Fibroblast of skin of right biceps (primary cell): Measurements from ENCODE around the gene PACSIN2.
A peak's percentile ranks its signal among the peaks of the same experiment; 100 is the strongest.

Experiments
- DNase-seq: peaks from one replicate; pipeline ENCODE4 v3.0.0-alpha.2; 2013

PACSIN2 gene

DNA sequence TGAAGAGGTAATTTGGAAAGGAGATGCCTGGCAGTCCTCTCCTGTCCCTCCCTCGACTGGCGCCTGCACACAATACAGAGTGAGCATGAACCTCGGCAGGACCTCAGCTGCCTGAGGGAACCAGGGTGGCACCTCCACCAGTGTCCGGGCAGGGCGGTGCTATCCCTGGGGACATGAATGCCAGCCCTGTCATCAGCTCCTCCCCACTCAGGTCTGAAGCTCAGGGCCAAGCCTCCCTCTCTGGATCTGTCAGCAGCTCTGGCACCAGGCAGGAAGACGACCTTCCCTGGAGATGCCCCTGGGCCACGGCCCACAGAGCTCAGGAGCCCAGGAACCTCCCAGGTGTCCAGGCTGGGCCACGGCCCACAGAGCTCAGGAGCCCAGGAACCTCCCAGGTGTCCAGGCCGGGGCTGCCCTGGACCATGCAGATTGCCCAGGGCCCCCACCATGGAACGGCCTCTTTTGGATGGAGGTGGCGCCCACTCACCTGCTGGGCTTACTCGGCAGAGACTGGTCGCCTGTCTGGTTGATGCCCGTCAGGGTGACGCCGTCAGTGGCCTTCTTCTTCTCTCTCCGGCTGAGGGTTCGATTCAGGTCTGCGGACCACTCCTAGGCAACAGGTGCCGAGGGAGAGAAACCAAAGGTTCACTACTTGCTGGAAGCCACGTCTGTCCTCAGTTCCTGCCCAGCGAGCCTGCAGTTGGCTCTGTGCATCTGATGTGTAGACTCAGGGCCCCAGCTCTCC is 136.2 kb downstream of the PACSIN2 start:
- DNase-seq = no peak

DNA sequence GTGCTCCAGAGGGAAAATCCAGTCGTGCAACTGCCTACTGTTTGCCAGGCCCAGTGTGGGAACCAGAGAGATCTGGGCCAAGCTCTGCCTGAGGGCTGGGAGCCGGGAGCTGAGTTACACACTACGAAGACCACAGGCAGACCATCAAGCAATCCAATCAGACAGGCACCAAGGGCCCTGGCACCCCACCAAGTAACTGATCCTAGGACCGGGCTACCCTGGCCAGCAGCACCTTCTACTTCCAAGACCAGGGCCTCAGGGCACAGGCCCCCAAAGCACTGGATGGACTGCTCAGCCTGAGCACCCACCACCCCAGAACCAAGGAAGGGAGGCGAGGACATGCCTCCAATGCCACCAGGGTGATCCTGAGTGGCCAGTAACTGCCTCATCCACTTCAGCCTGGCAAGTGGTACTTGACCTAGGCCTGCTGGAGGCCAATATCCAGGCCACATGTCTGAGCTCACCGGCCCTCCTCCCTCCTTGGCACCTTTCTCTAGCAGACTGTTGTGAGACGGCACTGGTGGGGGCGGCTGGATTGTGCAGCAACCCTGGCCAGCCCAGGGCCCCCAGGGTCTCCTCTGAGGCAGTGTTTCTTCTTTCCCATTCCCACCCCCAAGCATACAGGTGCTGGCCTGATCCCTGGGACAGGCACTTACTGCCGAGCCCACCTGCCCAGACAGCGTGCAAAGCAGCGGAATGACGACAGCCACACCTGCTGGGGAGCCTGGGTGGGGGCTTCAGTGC is 137.2 kb downstream of the PACSIN2 start:
- DNase-seq = no peak

DNA sequence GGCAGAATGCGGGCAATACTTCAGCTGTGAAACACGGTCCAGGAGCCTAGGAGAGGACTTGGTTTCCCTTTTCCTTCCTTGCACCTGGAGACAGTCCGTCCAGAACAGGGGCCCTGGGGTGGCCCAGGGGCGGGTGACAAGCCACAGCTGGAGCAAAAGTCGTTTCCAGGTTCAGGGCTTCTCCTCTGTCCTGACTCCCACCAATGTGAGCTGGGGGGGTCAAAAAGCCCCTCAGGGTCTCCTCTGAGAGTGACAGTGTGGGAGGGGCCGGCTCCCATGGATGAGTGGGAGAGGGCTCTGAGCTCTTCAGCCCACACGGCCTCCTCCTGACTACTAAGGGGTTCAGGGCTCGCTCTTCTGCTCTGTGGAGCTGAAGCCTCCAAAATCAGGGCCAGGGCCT is 137.8 kb downstream of the PACSIN2 start:
- DNase-seq = no peak

DNA sequence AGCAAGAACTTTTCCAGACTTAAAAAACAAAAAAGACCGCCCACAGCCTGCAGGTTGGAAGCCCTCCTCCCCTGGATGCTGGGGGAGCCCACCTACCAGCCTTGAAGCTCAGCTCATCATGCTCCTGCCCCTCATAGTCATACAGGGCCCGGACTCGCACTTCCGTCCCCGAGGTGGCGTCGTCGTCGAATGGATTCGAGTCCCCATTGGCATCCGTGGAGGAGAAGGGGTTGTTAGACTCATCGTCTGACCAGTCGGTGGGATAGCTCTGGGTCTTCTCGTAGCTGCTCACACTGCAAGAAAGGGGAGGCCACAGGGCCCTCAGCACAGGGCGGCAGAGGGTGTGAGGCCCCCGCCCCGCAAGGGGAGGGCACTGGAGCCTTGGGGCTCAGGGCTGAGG is 138.9 kb downstream of the PACSIN2 start:
- DNase-seq = no peak

DNA sequence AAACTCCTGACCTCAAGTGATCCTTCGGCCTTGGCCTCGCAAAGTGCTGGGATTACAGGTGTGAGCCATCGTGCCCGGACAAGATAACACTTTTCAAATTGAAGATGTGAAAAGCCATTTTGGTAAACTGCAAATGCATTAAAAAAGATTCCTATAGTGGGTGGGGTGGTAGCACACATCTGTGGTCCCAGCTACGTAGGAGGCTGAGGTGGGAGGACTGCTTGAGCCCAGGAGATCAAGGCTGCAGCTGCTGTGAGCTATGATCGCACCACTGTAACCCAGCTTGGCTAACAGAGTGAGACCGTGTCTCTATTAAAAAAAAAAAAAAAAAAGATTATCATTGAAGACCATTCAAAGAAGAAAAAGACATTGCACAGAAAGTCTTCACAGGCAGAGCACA is 140.9 kb downstream of the PACSIN2 start:
- no peak for DNase-seq

DNA sequence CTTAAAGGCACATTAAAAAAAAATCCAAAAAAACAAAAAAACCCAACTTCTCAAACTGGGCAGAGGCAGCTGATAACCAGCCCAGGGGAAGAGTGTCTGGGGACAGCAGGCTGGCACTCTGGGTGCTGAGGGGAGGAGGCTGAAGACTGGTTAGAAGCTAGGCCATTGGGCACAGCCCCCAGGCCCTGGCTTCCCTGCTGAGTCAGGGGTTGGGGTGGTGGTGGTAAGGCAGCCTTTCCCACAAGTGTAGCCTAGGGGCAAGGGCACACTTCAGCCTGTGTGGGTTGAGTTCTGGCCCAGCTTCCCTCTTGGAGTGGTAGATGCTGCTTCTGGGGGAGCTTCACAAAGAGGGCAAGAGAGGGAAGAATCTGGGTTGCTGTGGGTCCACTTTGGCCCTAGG is 141.6 kb downstream of the PACSIN2 start:
- DNase-seq = no peak

DNA sequence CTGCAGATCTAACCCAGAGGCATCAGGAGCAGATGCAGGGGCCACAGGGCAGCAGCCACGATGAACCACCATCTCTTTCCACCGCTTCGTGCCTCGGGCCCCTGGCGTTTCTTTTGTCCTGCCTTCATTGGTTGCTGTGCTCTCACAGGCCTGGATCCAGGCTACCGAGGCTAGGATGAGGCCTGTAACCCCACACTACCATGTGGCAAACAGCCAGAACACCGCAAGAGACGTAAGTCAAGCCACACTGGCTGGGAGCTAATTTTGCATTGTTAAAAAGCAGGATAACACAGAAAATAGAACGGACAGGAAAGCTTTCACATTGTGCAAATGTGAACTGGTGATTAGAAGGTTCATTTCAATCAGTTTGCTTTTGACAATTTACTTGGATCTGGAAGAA is 142.1 kb downstream of the PACSIN2 start:
- no peak for DNase-seq

DNA sequence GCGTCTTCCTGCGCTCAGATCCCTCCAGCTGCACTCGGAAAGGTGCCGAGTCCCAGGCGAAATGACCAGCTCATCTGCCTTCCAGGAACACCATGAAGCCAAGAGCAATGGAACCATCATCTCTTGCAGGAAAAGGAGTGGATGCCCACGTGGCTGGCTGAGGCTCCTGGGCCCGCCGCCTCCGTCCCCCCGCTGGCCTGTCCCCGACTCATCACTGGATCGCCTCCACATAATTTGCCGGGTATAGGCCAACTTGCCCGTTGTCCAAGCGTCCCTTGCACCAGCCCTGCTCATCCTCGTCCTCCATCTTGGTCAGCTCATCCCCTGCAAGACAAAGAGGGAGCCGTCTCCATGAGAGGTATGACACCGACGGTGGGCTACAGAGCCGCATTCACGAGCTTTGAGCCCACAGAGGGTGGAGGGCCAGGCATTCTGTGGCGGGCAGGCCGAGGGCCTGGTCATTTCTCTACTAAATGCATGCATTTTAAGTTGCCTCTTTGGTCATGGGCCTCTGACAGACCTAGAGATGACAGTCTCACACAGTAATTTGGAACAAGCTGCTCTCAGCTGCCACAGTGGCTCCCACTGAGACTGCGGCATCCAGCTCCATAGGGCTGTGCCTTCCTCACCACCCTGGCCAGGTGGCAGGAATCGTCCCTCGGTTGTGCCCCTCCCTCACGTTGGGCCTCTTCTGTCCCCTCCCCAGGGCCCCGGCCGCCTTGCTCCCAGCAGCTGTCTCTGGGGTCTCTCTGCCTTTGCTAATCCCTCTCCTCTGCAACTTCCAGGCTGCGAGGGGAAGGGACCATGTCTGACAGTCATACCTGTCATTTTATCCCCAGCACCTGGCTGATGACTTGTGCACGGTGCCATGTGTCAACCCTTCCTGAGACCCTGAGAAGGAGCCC is 143.6 kb downstream of the PACSIN2 start:
- no peak for DNase-seq

DNA sequence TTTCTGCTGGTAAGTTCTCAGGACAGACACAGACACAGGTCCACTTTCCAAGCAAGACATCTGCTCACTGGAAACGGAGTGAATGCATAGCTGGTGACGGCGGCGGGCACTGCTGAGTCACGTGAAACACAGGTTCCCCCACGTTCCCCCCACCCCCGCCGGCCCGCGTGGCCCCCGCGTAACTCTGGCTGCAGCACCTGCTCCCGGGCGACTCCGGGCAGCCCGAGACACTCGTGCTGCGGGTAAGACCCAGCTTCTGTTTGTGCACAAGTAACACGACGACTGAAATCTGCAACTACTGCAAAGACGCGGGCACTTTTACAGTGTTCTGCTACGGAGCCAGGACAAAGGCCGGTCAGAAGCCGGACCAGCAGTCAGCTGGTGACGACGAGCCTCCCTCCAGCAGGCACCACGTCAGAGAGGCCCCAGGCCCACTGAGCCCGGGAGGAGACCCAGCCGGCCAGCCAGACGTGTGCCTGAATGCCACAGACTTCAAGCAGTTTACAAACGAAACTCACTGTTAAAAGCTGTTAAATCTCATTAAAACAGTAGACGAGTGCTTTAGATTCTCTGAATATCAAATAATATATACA is 145.0 kb downstream of the PACSIN2 start:
- DNase-seq = no peak

DNA sequence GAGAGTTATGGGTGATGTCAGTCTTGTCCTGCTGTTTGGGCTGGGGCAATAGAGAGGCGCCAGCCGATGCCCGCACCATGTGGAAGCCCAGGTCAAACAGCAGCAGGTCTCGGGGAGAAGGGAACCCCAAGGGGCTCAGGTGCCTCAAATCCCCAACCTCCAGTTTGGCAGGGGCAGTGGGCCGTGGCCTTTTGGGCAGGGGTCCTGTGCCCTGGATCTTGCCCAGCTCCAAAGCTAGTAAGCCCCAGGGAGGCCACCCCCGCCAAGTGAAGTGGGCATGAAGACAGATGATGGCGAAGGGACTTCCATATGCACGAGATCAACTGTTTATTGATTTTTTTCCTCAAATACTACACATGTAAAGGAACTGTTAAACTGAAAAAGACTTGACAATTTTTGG is 145.5 kb downstream of the PACSIN2 start:
- DNase-seq = no peak

DNA sequence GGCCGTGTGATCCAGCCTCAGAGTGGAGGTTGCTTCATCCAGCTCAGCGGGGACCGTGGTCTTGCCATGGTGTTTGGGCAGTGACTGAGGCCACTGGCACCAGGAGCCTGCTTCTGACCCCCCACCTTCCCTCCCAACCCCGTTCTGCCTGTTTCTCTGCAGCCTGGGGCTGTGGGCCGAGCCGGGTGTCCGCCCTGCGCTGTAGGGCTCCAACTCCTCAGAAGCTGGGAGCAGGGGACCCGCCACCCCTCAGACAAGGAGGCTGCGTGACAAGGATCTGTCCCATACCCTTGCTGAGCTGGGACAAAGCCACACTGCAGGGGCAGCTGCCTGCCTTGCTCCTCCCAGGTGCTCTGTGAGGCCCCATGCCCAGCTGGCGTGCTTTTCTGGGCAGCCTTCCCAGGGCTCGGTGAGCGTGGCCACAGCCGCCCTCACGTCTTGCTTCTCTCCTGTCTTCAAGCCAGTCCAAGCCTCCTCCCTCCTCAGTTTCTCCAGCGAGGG is 146.1 kb downstream of the PACSIN2 start:
- no peak for DNase-seq

DNA sequence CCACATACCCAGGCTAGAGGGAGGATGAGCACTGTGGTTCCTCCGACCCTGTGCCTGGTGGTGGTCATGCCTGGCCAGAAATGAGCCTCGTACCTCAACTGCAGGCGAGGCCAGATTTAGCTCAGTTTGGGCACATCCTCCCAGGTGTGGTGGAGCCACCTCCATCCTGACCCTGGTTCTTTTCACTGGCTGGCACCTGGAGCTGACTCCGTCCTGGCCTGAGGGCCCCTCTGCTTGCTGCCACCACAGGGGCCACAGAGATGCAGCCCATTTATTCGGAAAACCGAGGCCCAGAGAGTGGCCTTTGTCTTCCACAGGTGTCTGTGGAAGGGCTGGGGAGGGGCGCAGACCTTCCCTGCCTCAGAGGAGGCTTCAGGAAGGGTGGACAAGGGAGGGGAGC is 148.8 kb downstream of the PACSIN2 start:
- no peak for DNase-seq

DNA sequence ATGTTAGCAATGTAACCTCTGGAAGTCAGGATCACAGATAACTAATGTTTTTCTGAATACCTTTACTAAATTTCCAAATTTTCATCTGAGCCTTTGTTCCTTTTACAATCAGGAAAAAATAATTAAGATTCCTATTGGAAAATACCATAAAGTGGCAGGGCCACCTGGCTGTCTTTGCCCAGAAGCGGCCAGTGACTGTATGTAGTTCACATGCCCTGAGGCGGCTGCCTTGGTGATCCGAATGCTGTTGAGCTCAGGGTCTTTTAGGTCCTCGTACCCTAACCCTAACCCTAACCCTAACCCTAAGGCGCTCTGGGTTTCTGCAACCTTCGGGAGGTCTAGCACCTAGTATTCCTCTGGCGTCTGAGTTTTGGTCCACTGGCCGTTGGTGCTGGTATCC is 149.4 kb downstream of the PACSIN2 start:
- DNase-seq = no peak

DNA sequence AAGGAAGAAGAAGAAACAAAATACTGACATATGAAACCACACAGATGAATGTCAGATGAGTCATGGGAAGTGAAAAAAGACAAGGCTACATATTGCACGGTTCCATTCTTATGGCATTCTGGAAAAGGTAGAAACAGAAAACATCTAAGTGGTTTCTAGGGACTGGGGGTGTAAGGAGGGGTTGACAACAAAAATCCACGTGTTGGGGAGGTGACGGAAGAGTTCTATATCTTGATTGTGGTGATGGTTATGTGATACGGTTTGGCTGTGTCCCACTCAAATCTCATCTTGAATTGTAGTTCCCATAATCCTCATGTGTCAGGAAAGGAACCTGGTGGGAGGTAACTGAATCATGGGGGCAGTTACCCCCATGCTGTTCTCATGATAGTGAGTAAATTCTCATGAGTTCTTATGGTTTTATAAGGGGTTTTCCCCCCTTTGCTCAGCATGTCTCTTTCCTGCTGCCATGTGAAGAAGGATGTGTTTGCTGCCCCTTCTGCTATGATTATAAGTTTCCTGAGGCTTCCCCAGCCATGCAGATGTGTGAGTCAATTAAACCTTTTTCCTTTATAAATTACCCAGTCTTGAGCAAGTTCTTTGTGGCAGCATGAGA is 151.5 kb downstream of the PACSIN2 start:
- peak; percentile 93 for DNase-seq

DNA sequence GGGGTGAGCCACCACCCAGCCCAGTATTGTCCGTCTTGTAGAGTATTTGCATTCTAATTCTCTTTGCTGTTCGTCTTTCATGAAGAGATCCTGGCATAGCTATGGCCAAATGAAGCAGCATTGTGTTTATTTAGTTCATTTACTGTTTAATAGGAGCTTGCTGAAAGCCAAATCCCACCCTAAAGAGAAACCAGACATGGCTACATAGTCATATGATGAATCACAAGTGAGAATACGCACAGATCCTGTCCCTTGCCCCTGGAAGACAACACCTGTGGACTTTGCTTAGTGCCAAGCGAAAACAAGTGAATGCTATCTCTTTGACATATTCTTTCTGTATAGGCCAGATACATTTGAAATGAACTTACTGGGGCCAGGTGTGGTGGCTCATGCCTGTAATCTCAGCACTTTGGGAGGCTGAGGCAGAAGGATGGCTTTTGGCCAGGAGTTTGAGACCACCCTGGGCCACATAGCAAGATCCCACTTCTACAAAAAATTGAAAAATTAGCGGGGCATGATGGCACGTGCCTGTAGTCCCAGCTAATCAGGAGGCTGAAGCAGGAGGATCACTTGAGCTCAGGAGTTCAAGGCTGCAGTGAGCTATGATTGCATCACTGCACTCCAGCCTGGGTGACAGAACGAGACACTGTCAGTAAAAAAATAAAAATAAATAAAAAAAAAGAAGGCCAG is 152.8 kb downstream of the PACSIN2 start:
- DNase-seq = peak; percentile 68

DNA sequence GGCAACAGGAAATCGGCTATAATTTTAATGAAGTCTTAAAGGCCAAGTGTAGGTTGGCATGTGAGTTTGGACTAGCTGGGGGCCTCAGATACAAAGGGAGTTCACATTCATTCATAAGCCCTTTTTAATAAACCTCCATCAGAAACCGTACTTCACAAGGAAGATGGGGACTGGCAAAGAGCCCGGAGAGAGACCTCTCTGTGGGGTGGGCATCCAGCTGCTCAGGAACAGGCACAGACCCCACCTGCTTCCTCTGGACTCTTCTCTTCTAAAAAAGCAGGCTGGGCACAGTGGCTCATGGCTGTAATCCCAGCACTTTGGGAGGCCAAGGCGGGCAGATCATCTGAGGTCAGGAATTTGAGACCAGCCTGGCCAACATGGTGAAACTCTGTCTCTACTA is 154.0 kb downstream of the PACSIN2 start:
- DNase-seq = no peak

DNA sequence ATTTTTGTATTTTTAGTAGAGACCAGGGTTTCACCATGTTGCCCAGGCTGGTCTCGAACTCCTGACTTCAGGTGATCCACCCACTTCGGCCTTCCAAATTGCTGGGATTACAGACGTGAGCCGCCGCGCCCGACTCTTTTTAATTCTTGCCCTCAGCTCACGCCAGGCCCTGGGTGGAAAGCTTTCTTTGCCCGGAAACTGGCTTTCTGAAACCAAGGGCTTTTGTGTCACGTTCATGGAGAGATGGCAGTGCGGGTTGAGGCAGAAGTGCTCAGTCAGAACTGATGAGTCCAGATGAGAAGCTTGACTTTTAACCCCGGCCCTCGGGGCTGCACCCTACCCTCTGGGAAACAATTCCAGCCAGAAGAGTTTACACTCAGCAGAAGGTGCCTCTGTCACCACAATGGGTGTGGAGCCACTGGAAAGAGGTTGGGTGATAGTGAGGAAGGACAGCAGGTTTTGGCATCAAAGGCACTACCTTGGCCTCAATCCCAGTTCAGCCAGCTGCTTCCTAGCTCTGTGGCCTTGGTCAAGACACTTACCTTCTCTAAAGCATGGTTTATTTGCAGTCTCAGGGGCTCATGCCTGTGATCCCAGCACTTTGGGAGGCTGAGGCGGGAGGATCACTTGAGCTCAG is 157.0 kb downstream of the PACSIN2 start:
- DNase-seq = no peak

DNA sequence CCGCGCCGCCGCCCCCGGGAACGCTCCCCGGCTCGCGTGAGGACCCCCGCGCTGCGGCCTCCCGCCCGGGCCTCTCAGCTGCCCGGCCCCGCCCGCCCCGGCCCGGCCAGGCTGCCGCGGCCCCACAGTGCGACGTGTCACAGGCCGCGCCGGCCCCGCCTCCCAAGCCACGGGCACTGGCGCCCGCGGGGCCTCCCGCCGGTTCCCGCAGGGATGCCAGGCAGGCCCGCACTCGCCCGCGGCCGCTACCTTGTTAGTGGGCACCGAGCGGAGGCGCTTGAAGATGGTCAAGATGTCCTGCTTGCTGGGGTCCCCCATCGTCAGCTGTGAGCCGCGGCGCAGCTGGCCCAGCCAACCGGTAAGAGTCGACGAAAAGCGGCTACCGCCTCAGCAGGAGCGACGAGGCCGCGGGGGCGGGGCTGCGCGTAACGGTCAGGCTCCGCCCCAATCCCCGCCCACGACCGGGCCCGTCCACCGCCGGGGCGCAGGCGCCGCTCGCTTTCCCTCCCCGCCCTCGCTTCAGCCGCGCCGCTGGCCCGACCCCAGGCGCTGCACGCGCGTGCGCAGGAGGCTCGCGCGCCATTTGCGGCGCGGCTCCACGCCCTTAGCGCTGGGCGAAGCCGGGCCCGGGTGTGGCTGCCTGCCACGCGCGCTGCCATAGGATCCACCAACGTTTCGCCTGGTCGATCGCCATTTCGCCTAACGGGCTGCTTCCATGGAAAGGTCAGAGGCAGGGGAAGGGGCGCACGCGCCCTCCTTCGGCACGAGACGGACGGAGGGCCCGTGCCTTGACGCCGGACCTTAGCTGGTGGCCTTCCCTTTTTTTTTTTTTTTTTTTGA is 157.9 kb downstream of the PACSIN2 start, which contains the start of gene ARFGAP3:
ARFGAP3 (minus strand) TSS at position 409 of the 840 bp plus-strand sequence; CDS start at position 318, 91 bp downstream.
- DNase-seq = peak; percentile 93

DNA sequence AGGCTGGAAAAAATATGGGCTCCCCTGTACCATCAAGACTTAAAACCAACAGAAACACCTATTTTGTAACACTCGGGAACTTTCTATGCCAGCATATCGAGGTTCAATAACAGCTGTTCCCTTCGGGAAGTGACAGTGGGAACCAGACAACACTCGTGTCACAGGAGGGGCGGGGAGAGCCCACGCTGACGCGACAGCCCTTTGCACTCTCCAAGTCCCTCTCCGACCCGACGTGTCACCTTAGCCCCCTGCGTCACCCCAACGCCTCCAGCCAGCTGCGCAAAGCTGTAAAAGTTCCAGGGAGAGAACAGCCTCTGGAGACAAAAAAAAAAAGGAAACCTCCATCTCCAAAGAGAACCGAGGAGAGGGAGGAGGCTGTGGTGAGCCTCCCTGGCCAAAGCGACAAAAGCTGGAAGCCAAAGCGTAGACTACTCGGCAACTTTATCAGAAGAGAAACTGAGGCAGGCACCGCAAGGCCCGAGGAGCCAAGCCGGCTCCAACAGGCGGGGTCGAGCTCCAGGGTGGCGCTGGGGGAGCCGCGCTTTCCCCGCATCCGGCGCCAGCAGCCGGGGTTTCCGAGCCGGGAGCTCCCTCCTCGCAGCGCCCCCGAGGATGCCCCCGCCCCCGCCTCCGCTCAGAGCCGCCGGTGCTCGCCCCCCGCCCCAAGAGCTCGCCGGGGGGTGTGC is 158.6 kb downstream of the PACSIN2 start:
- DNase-seq = peak; percentile 32

DNA sequence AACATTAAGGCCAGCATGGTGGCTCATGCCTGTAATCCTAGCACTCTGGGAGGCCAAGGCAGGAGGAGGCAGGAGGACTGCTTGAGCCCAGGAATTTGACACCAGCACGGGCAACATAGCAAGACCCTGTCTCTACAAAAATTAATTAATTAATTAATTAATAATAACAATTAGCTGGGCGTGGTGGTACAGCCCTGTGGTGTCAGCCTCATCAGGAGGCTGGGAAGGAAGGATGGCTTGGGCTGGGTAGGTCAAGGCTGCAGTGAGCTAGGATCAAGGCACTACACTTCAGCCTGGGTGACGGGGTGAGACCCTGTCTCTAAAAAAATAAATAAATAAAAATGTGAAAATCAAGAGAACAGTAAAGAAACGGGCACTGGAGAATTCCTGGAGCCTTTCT is 159.2 kb downstream of the PACSIN2 start:
- no peak for DNase-seq
